ENCODE measurements around the gene SLU7.

DNA sequence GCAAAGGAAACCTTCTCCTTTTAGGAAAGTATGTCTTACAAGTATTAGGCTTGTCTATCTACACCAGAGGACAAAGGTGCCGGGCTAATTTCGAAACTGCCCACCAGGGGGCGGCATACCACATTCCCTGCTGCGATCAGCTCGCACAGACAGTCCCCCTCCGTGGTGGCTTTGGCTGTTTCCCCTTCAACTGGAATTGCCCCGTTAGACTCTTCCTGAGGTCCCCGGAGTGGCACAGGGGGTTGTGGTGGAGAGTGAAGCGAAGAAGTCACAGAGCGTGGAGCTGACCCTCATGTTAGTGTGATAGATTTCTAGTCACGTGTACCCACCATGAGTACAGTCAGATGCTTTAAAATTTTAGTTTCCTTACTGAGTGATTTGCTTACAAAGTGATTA, 20.3 kb upstream of the SLU7 start:
- TF ChIP-seq EZH2 (IDR thresholded peaks at IDR 0.05; ENCODE audit: borderline replicate concordance, low read depth, low read length, severe bottlenecking), result no peak
- TF ChIP-seq, protein P1, sequence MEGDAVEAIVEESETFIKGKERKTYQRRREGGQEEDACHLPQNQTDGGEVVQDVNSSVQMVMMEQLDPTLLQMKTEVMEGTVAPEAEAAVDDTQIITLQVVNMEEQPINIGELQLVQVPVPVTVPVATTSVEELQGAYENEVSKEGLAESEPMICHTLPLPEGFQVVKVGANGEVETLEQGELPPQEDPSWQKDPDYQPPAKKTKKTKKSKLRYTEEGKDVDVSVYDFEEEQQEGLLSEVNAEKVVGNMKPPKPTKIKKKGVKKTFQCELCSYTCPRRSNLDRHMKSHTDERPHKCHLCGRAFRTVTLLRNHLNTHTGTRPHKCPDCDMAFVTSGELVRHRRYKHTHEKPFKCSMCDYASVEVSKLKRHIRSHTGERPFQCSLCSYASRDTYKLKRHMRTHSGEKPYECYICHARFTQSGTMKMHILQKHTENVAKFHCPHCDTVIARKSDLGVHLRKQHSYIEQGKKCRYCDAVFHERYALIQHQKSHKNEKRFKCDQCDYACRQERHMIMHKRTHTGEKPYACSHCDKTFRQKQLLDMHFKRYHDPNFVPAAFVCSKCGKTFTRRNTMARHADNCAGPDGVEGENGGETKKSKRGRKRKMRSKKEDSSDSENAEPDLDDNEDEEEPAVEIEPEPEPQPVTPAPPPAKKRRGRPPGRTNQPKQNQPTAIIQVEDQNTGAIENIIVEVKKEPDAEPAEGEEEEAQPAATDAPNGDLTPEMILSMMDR (IDR thresholded peaks at IDR 0.05; ENCODE audit: borderline replicate concordance, extremely low read depth, low read length, poor library complexity, severe bottlenecking), result peak; percentile 95
